ENCODE measurements around the gene MXRA8.

Gene MXRA8

GRCh38 chr1:1334835-1335234 lies 23.5 kb downstream of the MXRA8 start:
- Histone ChIP-seq H3K36me3 (ENCODE audit: control insufficient read depth, insufficient read depth, low read length) (no peaks in the 10 kb centered on the region; the same call in none of the 2 replicates), H3K27me3 (replicated peaks; ENCODE audit: control insufficient read depth, insufficient read depth, low read length) (no peaks in the 10 kb centered on the region), H3K4me3 (replicated peaks; ENCODE audit: low read depth, low read length) (no peak overlapping the region)
- DNase-seq (ENCODE audit: extremely low read depth, insufficient read length): no peak
- no peak for TF ChIP-seq CTCF (IDR thresholded peaks at IDR 0.05; ENCODE audit: insufficient read depth, low read length, poor library complexity, severe bottlenecking)

GRCh38 chr1:1333551-1334241 lies 24.7 kb downstream of the MXRA8 start:
- TF ChIP-seq CTCF (IDR thresholded peaks at IDR 0.05; ENCODE audit: insufficient read depth, low read length, poor library complexity, severe bottlenecking): no peak

GRCh38 chr1:1332774-1333480 lies 25.4 kb downstream of the MXRA8 start:
- Histone ChIP-seq H3K36me3 (ENCODE audit: control insufficient read depth, insufficient read depth, low read length) (peaks cover 3% of the 10 kb centered on the region), H3K27me3 (replicated peaks; ENCODE audit: control insufficient read depth, insufficient read depth, low read length) (no peaks in the 10 kb centered on the region), H3K4me3 (replicated peaks; ENCODE audit: low read depth, low read length) (no peak overlapping the region)
- TF ChIP-seq CTCF (IDR thresholded peaks at IDR 0.05; ENCODE audit: insufficient read depth, low read length, poor library complexity, severe bottlenecking): no peak
- no peak for DNase-seq (ENCODE audit: extremely low read depth, insufficient read length)

More at GRCh38 chr1:1333551-1334241, 24.7 kb downstream of the MXRA8 start:
- Histone ChIP-seq H3K36me3 (ENCODE audit: control insufficient read depth, insufficient read depth, low read length) (peaks cover 3% of the 10 kb centered on the region), H3K4me3 (replicated peaks; ENCODE audit: low read depth, low read length) (no peak overlapping the region), H3K27me3 (replicated peaks; ENCODE audit: control insufficient read depth, insufficient read depth, low read length) (no peaks in the 10 kb centered on the region)
- DNase-seq (ENCODE audit: extremely low read depth, insufficient read length): no peak

- peaks cover 6% of the 10 kb centered on the region for H3K36me3 ChIP-seq (ENCODE audit: control insufficient read depth, insufficient read depth, low read length)
- no peaks in the 10 kb centered on the region for H3K27me3 ChIP-seq (replicated peaks; ENCODE audit: control insufficient read depth, insufficient read depth, low read length)
- no peak for DNase-seq (ENCODE audit: extremely low read depth, insufficient read length)
- no peak overlapping the region for H3K4me3 ChIP-seq (replicated peaks; ENCODE audit: low read depth, low read length)
- TF ChIP-seq CTCF (IDR thresholded peaks at IDR 0.05; ENCODE audit: insufficient read depth, low read length, poor library complexity, severe bottlenecking): no peak
These were observed 26.2 kb downstream of the MXRA8 start for GRCh38 chr1:1332031-1332755.

- Histone ChIP-seq H3K36me3 (ENCODE audit: control insufficient read depth, insufficient read depth, low read length) (peaks cover 6% of the 10 kb centered on the region), H3K27me3 (replicated peaks; ENCODE audit: control insufficient read depth, insufficient read depth, low read length) (no peaks in the 10 kb centered on the region), H3K4me3 (replicated peaks; ENCODE audit: low read depth, low read length) (no peak within 1 kb of the TSS)
- no peak for DNase-seq (ENCODE audit: extremely low read depth, insufficient read length)
- TF ChIP-seq CTCF (IDR thresholded peaks at IDR 0.05; ENCODE audit: insufficient read depth, low read length, poor library complexity, severe bottlenecking): no peak
These were observed 27.0 kb downstream of the MXRA8 start, which contains the start of gene TAS1R3 for GRCh38 chr1:1331068-1331965. Gene TAS1R3, plus strand, starts transcription at chr1:1331280. Its CDS starts 66 bp downstream, at chr1:1331346.
